GM12864 (cell line): Measurements from ENCODE around the gene EIF4B.

ENCODE experiments used
- DNase-seq: peaks from one replicate; pipeline ENCODE4 v3.0.0-alpha.2; 2011; ENCODE audit warnings: low read depth
- H3K4me3 ChIP-seq: 2 replicates; pipeline ENCODE4 v1.5.1; 2011; ENCODE audit warnings: mild to moderate bottlenecking, low read depth, low read length, control low read depth
- CTCF ChIP-seq: IDR thresholded peaks from 2 replicates; pipeline ENCODE4 v1.5.1; 2011; ENCODE audit warnings: low read depth, mild to moderate bottlenecking, moderate library complexity, low read length, control low read depth, inconsistent platforms; ENCODE audit errors: missing control alignments

EIF4B gene

DNA sequence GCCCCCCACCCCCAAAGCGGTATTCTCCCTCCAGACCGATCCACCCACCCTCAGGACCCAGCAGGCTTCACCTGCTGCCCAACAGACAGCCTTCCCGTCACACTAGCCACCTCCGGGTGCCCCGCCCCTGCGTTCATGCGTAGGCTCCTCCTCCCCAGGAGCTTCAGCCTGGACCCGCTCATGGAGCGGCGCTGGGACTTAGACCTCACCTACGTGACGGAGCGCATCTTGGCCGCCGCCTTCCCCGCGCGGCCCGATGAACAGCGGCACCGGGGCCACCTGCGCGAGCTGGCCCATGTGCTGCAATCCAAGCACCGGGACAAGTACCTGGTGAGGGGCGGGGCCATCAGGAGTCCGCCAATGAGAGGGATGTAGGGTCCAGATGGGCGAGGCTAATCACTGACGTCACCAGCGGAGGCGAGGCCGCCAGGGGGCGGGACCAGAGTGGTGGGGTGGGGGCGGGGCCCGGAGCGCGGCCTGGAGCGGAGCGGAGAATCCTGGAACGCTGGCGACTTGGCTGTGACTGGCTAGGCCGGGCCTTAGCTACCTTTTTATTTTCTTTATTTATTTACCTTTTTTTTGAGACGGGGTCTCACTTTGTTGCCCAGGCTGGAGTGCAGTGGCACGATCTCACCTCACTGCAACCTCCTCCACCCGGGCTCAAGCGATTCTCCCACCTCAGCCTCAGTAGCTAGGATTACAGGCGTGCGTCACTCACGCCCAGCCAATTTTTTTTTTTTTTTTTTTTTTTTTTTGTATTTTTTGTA is 48.0 kb downstream of the EIF4B start:
- TF ChIP-seq CTCF: no peak
- DNase-seq: peak; percentile 71
- peak overlapping the region; percentile 91 for H3K4me3 ChIP-seq

DNA sequence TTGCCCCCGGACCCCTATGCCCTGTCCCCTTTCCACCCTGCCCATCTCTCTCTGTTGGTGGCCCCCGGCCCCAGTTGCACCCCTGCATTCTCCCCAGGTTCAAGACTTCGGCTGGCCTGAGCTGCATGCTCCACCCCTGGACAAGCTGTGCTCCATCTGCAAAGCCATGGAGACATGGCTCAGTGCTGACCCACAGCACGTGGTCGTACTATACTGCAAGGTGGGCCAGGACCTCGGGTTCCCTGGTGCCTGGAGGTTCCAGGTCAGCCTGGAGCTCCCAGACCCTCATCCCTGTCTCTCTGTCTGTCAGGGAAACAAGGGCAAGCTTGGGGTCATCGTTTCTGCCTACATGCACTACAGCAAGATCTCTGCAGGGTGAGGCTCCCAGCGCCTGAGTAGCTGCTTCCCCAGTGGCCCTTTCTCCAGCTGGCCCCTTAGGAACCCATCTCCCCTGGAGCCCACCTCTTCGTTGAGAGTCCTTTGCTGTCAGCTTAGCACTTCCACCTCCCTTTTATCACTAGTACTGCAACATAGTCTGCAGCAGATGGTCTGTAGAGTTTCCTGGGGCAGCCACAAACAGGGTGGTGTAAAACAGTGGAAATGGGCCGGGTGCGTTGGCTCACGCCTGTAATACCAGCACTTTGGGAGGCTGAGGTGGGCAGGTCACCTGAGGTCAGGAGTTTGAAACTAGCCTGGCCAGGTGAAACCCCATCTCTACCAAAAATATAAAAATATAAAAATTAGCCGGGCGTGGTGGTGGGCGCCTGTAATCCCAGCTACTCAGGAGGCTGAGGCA is 49.4 kb downstream of the EIF4B start:
- no peak for DNase-seq
- no peak for TF ChIP-seq CTCF
- H3K4me3 ChIP-seq: no peak overlapping the region

- H3K4me3 ChIP-seq: no peak overlapping the region
- DNase-seq: no peak
- no peak for TF ChIP-seq CTCF
Measured at GRCh38 chr12:53056296-53056695, 50.0 kb downstream of the EIF4B start.

DNA sequence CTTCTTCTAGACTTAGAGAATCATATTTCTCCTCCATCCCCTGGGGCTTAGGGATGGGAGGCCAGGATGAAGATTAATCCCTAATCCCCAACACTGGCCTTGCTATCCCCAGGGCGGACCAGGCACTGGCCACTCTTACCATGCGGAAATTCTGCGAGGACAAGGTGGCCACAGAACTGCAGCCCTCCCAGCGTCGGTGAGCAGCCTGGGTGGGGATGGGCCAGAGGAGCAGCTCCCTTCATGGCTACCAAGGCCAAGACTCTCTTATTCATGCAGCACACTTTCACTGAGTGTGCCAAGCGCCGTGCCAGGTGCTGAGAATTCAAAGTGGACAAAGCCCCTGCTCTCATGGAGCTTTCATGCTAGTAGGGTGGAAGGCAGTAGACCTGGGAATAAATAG is 50.6 kb downstream of the EIF4B start:
- no peak for DNase-seq

GRCh38 chr12:53057816-53058500 is 51.7 kb downstream of the EIF4B start:
- TF ChIP-seq CTCF: no peak
- DNase-seq: no peak

More for the DNA sequence above, 50.6 kb downstream of the EIF4B start:
- H3K4me3 ChIP-seq: no peak overlapping the region
- TF ChIP-seq CTCF: no peak

DNA sequence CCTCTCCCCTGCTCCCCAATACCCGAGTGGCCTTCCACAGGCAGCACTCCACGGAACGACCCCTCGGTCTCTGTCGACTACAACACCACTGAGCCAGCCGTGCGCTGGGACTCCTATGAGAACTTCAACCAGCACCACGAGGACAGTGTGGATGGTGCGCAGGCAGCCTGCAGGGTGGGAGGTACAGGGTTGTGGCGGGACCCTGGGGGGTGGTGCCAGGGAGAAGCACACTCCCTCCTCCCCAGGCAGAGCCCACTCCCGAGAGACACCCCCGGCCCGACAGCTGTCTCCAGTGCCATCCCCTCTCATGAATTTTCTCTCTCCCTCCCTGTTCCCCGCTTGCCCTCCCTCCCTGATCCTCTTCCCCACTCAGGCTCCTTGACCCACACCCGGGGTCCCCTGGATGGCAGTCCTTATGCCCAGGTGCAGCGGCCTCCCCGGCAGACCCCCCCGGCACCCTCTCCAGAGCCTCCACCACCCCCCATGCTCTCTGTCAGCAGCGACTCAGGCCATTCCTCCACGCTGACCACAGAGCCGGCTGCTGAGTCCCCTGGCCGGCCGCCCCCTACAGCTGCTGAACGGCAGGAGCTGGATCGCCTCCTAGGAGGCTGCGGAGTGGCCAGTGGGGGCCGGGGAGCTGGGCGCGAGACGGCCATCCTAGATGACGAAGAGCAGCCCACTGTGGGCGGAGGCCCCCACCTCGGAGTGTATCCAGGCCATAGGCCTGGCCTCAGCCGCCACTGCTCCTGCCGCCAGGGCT is 52.6 kb downstream of the EIF4B start:
- DNase-seq: no peak
- TF ChIP-seq CTCF: no peak
- no peak overlapping the region for H3K4me3 ChIP-seq

More at GRCh38 chr12:53057816-53058500, 51.7 kb downstream of the EIF4B start:
- H3K4me3 ChIP-seq: no peak overlapping the region
